ENCODE results near the gene DNAJB4. TPM values are rescaled to one million over a fixed set of nuclear protein-coding genes. Genes with fewer than 3 reads are reported as not detected.

The DNAJB4 gene
- total RNA-seq, 4 donors from 2014 or later = 44.5 to 57.2 (median 50.8) TPM

DNA sequence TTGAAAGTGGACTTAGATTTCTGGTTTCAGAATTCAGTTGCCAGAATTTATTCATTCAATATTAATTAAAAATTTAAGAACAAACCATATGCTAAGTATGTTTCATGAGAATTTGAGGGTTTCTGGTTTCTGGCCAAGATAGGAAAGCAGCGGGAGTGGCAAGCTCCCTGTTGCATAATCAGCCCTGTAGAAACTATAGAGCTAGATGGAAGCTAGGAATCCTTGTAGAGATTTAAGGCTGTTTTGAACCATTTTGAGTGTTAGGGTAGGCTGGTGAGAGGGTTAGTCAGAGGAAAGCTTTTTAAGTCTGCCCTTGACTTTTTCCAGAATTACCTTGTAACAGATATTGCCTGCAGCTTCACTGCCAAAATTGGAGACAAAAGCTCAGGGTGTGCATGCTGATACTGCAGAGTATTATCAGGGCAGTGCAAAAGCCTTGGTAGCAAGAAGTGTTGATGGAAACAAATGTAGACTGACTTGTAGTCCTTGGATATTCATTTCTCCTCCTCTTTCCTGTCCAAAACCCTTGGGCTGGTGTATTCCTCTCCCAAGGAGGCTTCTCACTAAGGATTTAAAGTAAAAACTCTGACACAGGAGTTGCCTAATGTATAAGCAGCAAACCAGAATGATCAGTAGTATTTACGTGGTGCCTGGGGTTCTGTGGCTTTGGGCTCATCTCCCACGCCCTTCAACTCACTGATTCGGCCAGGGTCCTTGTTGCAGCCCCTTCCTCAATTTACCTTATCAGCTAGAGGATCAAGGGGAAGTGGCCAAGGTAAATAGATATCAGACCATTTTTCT lies 28.5 kb downstream of the DNAJB4 start:
- Histone ChIP-seq H3K4me1 (no peaks in the 10 kb centered on the region), H3K27me3 (no peaks in the 10 kb centered on the region), H3K27ac (no peak overlapping the region), H3K4me3 (replicated peaks in 1 of 3) (no peak overlapping the region), H3K36me3 (no peaks in the 10 kb centered on the region), H3K9me3 (no peaks in the 10 kb centered on the region)
- TF ChIP-seq CTCF (IDR thresholded peaks at IDR 0.05) (no peak), POLR2A (IDR thresholded peaks at IDR 0.05) (no peak)
- DNase-seq = no peak
- intact Hi-C loops (cut with DNase I) = no loop called here
- WGBS, 2 donors = 86 to 89% methylated on average over 4 of the region's 4 CpGs

DNA sequence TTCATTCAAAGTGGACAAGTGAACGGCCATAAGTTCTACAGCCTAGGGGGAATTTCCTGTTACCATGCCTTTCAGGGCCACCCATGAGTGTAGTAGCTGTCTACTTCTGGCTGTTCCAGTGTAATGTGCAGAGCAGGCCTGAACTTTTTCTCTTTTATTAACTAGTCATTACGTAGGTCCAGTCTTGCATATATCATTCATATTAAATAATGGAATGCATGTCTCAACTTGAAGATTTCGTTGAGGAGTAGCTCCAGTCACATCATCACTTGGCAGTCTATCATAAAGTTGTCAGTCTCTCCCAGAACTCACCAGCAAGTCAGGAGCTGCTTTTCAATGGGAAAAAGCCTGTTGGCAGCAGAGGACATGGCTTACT lies 29.0 kb downstream of the DNAJB4 start:
- no peak for DNase-seq
- 95% methylated on average over 3 of the region's 3 CpGs for WGBS, 2 donors
- H3K27me3 ChIP-seq = no peaks in the 10 kb centered on the region
- no peaks in the 10 kb centered on the region for H3K9me3 ChIP-seq
- intact Hi-C loops (cut with DNase I) = no loop called here
- TF ChIP-seq POLR2A (IDR thresholded peaks at IDR 0.05) = no peak
- no peak for TF ChIP-seq CTCF (IDR thresholded peaks at IDR 0.05)
- no peak overlapping the region for H3K27ac ChIP-seq
- H3K4me3 ChIP-seq (replicated peaks in 1 of 3) = no peak overlapping the region
- no peaks in the 10 kb centered on the region for H3K4me1 ChIP-seq
- no peaks in the 10 kb centered on the region for H3K36me3 ChIP-seq

DNA sequence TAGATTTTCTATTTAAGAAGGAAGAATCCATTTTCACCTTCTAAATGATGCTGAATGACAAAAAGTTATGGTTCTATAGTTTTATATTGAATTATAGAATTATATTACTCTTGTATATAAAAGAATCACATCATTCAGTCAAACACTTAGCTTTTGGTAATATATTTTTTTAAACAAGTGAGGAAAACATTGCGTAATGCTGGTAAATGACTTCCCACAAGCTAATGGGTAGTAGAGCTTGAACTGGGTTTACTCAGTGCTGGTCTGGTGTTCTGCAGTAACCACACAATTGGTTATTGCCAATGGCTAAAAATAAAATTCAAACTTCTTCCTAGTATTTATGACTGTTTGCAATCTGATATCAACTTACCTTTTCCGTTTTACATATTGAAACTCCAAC lies 30.4 kb downstream of the DNAJB4 start:
- H3K4me1 ChIP-seq = no peaks in the 10 kb centered on the region
- no peak for DNase-seq
- no peaks in the 10 kb centered on the region for H3K36me3 ChIP-seq
- no peak overlapping the region for H3K4me3 ChIP-seq (replicated peaks in 1 of 3)
- H3K27ac ChIP-seq = no peak overlapping the region
- TF ChIP-seq POLR2A (IDR thresholded peaks at IDR 0.05) (no peak), CTCF (IDR thresholded peaks at IDR 0.05) (no peak)
- 88 to 95% methylated on average over 2 of the region's 2 CpGs for WGBS, 2 donors
- H3K9me3 ChIP-seq = no peaks in the 10 kb centered on the region
- H3K27me3 ChIP-seq = no peaks in the 10 kb centered on the region
- intact Hi-C loops (cut with DNase I) = no loop called here

- H3K4me1 ChIP-seq = no peaks in the 10 kb centered on the region
- no peak for DNase-seq
- H3K4me3 ChIP-seq (replicated peaks in 1 of 3) = no peak overlapping the region
- no peak overlapping the region for H3K27ac ChIP-seq
- TF ChIP-seq CTCF (IDR thresholded peaks at IDR 0.05) (no peak), POLR2A (IDR thresholded peaks at IDR 0.05) (no peak)
- WGBS, 2 donors = 78% methylated on average over 5 of the region's 5 CpGs
- no peaks in the 10 kb centered on the region for H3K9me3 ChIP-seq
- no peaks in the 10 kb centered on the region for H3K27me3 ChIP-seq
- H3K36me3 ChIP-seq = no peaks in the 10 kb centered on the region
- intact Hi-C loops (cut with DNase I) = no loop called here
Measured at GRCh38 chr1:78036450-78036849, 31.7 kb downstream of the DNAJB4 start.

DNA sequence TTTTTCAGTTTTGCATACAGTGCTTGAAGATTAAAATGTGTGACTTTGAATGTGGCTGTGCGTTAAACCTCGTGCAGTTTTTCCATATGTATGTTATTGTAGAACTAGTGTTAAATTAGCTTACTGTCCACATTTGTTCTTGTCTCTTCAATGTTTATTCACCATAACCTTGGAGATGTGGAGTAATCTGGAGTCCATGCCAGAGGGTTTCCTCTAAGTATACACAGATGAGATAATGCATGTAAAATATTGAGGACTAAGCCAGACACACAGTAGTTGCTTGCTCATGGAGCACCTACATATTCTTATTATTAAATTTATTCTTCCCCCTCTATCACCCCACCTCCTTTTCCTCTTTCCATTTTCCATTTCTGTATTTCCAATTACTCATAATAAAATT lies 33.3 kb downstream of the DNAJB4 start:
- 79 to 84% methylated on average over 2 of the region's 2 CpGs for WGBS, 2 donors
- Histone ChIP-seq H3K27me3 (no peaks in the 10 kb centered on the region), H3K36me3 (no peaks in the 10 kb centered on the region), H3K27ac (no peak overlapping the region), H3K9me3 (no peaks in the 10 kb centered on the region), H3K4me3 (replicated peaks in 1 of 3) (no peak overlapping the region), H3K4me1 (no peaks in the 10 kb centered on the region)
- no peak for TF ChIP-seq POLR2A (IDR thresholded peaks at IDR 0.05)
- no peak for TF ChIP-seq CTCF (IDR thresholded peaks at IDR 0.05)
- intact Hi-C loops (cut with DNase I) = no loop called here
- DNase-seq = no peak

All from thyroid gland (tissue), 4 donors.